ENCODE measurements around the gene RNF103.
"Not testable (repeated sequence)": the region's sequence is repeated elsewhere in the genome, so short reads cannot be mapped to it uniquely, and the experiment has no call there.

RNF103 gene, protein sequence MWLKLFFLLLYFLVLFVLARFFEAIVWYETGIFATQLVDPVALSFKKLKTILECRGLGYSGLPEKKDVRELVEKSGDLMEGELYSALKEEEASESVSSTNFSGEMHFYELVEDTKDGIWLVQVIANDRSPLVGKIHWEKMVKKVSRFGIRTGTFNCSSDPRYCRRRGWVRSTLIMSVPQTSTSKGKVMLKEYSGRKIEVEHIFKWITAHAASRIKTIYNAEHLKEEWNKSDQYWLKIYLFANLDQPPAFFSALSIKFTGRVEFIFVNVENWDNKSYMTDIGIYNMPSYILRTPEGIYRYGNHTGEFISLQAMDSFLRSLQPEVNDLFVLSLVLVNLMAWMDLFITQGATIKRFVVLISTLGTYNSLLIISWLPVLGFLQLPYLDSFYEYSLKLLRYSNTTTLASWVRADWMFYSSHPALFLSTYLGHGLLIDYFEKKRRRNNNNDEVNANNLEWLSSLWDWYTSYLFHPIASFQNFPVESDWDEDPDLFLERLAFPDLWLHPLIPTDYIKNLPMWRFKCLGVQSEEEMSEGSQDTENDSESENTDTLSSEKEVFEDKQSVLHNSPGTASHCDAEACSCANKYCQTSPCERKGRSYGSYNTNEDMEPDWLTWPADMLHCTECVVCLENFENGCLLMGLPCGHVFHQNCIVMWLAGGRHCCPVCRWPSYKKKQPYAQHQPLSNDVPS

GRCh38 chr2:86623494-86624266 is at the start of gene RNF103:
Gene RNF103, minus strand, starts transcription at chr2:86623865. Its CDS starts 979 bp downstream, at chr2:86622886.
- no peak for TF ChIP-seq Cebpa-rat (IDR thresholded peaks at IDR 0.05)
- Histone ChIP-seq H3K27ac (peak within 1 kb of the TSS; percentile 97), H3K9ac (peak within 1 kb of the TSS; percentile 97), H3K4me1 (peaks cover 22% of the 10 kb centered on the region), H3K9me3 (no peaks in the 10 kb centered on the region), H3K36me3 (peaks cover 14% of the 10 kb centered on the region), H3K27me3 (no peaks in the 10 kb centered on the region), H3K4me3 (peak within 1 kb of the TSS; percentile 95), H3K4me2 (peak within 1 kb of the TSS; percentile 81), H4K20me1 (peaks cover 23% of the 10 kb centered on the region)

- Histone ChIP-seq H3K4me2 (no peak overlapping the region), H3K27me3 (no peaks in the 10 kb centered on the region), H3K4me3 (no peak overlapping the region), H4K20me1 (no peaks in the 10 kb centered on the region), H3K4me1 (no peaks in the 10 kb centered on the region), H3K9me3 (peaks cover 12% of the 10 kb centered on the region), H3K36me3 (peaks cover 32% of the 10 kb centered on the region), H3K27ac (no peak overlapping the region), H3K9ac (no peak overlapping the region)
- TF ChIP-seq Cebpa-rat (IDR thresholded peaks at IDR 0.05): no peak
These were observed 49.3 kb upstream of the RNF103 start for GRCh38 chr2:86673011-86673410.

DNA sequence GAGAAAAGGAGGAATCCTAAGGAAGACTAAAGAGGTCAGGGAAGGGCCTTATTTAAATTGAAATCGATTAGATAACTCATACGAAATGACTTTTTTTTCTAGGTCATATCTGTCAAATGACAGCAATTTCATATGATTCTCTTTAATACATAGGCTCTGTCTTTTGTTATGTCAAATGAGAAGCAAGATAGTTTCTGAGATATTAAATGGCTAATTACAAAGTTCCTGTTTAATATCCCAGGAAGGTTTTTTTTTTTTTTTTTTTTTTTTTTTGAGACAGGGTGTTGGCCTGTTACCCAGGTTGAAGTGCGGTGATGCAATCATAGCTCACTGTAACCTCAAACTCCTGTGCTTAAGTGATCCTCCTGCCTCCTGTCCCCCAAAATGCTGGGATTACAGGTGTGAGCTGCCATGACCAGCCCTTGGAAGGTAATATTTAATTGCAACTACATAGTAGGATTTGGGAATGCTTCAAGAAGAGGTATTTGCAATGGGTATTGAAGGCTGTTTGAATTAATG is 48.4 kb upstream of the RNF103 start:
- H3K27ac ChIP-seq: no peak overlapping the region
- no peak for TF ChIP-seq Cebpa-rat (IDR thresholded peaks at IDR 0.05)
- peaks cover 32% of the 10 kb centered on the region for H3K36me3 ChIP-seq
- peaks cover 12% of the 10 kb centered on the region for H3K9me3 ChIP-seq
- H3K4me1 ChIP-seq: no peaks in the 10 kb centered on the region
- no peaks in the 10 kb centered on the region for H3K27me3 ChIP-seq
- H3K4me3 ChIP-seq: no peak overlapping the region
- no peak overlapping the region for H3K9ac ChIP-seq
- H4K20me1 ChIP-seq: no peaks in the 10 kb centered on the region
- no peak overlapping the region for H3K4me2 ChIP-seq

- Histone ChIP-seq H3K9ac (no peak overlapping the region), H3K27ac (no peak overlapping the region), H3K27me3 (no peaks in the 10 kb centered on the region), H4K20me1 (no peaks in the 10 kb centered on the region), H3K9me3 (peaks cover 12% of the 10 kb centered on the region), H3K4me1 (no peaks in the 10 kb centered on the region), H3K4me2 (no peak overlapping the region), H3K4me3 (no peak overlapping the region), H3K36me3 (peaks cover 32% of the 10 kb centered on the region)
- no peak for TF ChIP-seq Cebpa-rat (IDR thresholded peaks at IDR 0.05)
These were observed 47.8 kb upstream of the RNF103 start for GRCh38 chr2:86671337-86671981.

GRCh38 chr2:86669323-86669722 is 45.7 kb upstream of the RNF103 start:
- H3K27ac ChIP-seq, H4K20me1 ChIP-seq, H3K4me1 ChIP-seq, H3K27me3 ChIP-seq, H3K9ac ChIP-seq, H3K4me3 ChIP-seq, H3K4me2 ChIP-seq: not testable (repeated sequence)
- Histone ChIP-seq H3K36me3 (peaks cover 33% of the 10 kb centered on the region), H3K9me3 (peaks cover 24% of the 10 kb centered on the region)

- no peak for TF ChIP-seq Cebpa-rat (IDR thresholded peaks at IDR 0.05)
- no peaks in the 10 kb centered on the region for H3K4me1 ChIP-seq
- no peak overlapping the region for H3K4me2 ChIP-seq
- 0 out of 2 replicates have a peak overlapping the region, but pooled peaks have one; percentile 4 for H3K4me3 ChIP-seq
- H3K27ac ChIP-seq: no peak overlapping the region
- peaks cover 47% of the 10 kb centered on the region for H3K9me3 ChIP-seq
- H3K9ac ChIP-seq: no peak overlapping the region
- H4K20me1 ChIP-seq: no peaks in the 10 kb centered on the region
- H3K36me3 ChIP-seq: peaks cover 38% of the 10 kb centered on the region
- H3K27me3 ChIP-seq: no peaks in the 10 kb centered on the region
These were observed 37.7 kb upstream of the RNF103 start for GRCh38 chr2:86661333-86661732.

- Histone ChIP-seq H3K27me3 (no peaks in the 10 kb centered on the region), H3K4me1 (no peaks in the 10 kb centered on the region), H3K4me3 (no peak overlapping the region), H4K20me1 (no peaks in the 10 kb centered on the region), H3K4me2 (no peak overlapping the region), H3K27ac (no peak overlapping the region), H3K36me3 (peaks cover 26% of the 10 kb centered on the region), H3K9me3 (peaks cover 36% of the 10 kb centered on the region), H3K9ac (no peak overlapping the region)
- TF ChIP-seq Cebpa-rat (IDR thresholded peaks at IDR 0.05): no peak
These were observed 26.5 kb upstream of the RNF103 start for GRCh38 chr2:86650188-86650587.

DNA sequence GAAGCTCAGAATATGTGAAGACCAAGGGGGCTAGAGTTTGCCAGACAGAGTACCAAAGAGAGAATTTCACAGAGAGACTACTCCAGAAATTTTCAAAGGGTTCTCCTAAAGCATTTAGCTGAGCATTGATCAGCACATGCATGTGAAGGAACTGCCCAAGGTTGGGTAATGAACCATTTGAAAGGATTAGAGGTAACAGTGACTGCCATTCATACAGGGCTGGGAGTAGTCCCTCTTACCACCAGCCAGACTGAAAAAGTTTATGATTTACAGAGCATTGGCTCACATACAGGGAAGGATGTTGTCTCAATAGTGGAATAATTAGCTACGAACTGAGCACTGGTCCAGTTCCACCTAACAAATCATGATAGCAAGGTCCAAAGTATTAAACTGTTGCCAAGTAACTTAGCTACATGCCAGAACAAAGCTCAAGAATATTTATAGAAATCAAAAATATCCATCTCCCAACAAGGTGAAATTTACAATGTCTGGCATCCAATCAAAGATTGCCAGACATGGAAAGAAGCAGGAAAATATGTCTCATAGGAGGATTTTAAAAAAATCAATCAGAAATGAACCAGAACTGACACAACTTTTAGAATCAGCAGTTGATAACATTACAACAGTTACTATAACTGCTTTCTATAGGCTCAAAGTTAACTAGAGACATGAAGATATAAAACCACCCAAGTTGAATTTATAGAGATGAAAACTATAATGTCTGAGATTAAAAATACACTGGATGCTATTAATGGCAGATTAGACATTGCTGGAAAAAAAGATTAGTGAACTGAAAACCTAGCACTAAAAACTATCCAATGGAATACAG is 25.7 kb upstream of the RNF103 start:
- no peak overlapping the region for H3K27ac ChIP-seq
- no peak overlapping the region for H3K9ac ChIP-seq
- H3K36me3 ChIP-seq: peaks cover 26% of the 10 kb centered on the region
- no peak overlapping the region for H3K4me2 ChIP-seq
- peaks cover 36% of the 10 kb centered on the region for H3K9me3 ChIP-seq
- H4K20me1 ChIP-seq: no peaks in the 10 kb centered on the region
- H3K27me3 ChIP-seq: no peaks in the 10 kb centered on the region
- H3K4me3 ChIP-seq: no peak overlapping the region
- H3K4me1 ChIP-seq: no peaks in the 10 kb centered on the region
- TF ChIP-seq Cebpa-rat (IDR thresholded peaks at IDR 0.05): no peak

All from BLaER1 (cell line).